ENCODE measurements around the gene ARFIP2.
A peak's percentile ranks its signal among the peaks of the same experiment; 100 is the strongest.

The ARFIP2 gene

GRCh38 chr11:6438979-6439571, 42.1 kb downstream of the ARFIP2 start:
- DNase-seq, result peak; percentile 9

- DNase-seq, result peak; percentile 15
These were observed 43.1 kb downstream of the ARFIP2 start for GRCh38 chr11:6437993-6438392.

- no peak for DNase-seq
These were observed 43.7 kb downstream of the ARFIP2 start for GRCh38 chr11:6437423-6437822.

- no peak for DNase-seq
These were observed 47.0 kb downstream of the ARFIP2 start for GRCh38 chr11:6433998-6434660.

DNA sequence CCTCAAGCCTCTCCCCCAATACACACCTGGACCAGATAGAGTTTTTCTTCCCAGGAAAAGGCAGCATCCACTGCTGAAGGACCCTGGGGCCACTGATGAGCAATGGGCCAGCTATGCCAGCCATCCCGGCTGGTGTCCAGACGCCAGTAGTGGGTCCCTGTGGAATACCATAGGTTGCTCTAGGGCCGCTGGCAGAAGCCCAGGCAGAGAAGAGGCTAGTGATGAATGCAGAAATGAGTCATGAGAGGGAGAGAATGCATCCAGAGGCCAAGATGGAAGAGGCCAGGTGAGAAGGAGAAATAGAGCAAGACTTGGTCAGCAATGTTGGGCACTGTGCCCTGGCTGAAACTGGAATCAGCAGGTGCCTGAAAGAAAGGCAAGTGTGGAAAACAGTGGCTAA, 49.3 kb downstream of the ARFIP2 start:
- DNase-seq, result no peak

GRCh38 chr11:6427516-6427915, 53.6 kb downstream of the ARFIP2 start:
- no peak for DNase-seq

All from GF-D8 (cell line).